ENCODE data around the gene SCAP. TPM values are rescaled to one million over a fixed set of nuclear protein-coding genes. Genes with fewer than 3 reads are reported as not detected.
A peak's percentile ranks its signal among the peaks of the same experiment; 100 is the strongest.

The SCAP gene
- total RNA-seq, 2 experiments from 2014 or later: 58.3 to 60.3 TPM

DNA sequence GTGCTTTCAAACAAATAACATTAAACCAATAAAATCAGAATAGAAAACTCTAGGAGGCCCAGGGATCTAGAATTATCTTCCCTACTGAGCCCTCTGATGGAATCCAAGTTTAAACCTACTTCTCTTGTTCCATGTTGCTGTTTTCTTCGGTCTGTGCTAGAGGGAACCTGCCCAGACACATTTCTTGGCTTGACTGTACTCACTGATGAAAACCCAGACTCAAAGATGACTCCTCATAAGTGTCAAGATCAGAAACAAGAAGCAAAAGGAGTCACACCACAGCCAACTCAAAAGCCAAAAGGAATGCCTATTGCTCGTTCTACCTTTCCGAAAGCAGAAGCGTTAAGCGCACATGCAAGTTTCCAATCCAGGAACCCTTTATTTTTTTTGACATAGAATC is 31.6 kb downstream of the SCAP start:
- CTCF ChIA-PET: no interaction called here
- Mint-ChIP-seq H3K4me3 (no peak overlapping the region), H3K27ac (peak overlapping the region; percentile 53), H3K36me3 (ENCODE audit: low read depth) (peaks cover 49% of the 10 kb centered on the region), H3K4me1 (ENCODE audit: low read depth) (peaks cover 22% of the 10 kb centered on the region), H3K9me3 (no peaks in the 10 kb centered on the region), H3K27me3 (no peaks in the 10 kb centered on the region)
- peaks cover 32% of the 10 kb centered on the region for H3K36me3 ChIP-seq (ENCODE audit: insufficient read depth, low read length)
- H3K27ac ChIP-seq (ENCODE audit: low read depth in 1 of 2, low read length in 2 of 2): no peak overlapping the region
- TF ChIP-seq, protein P1, sequence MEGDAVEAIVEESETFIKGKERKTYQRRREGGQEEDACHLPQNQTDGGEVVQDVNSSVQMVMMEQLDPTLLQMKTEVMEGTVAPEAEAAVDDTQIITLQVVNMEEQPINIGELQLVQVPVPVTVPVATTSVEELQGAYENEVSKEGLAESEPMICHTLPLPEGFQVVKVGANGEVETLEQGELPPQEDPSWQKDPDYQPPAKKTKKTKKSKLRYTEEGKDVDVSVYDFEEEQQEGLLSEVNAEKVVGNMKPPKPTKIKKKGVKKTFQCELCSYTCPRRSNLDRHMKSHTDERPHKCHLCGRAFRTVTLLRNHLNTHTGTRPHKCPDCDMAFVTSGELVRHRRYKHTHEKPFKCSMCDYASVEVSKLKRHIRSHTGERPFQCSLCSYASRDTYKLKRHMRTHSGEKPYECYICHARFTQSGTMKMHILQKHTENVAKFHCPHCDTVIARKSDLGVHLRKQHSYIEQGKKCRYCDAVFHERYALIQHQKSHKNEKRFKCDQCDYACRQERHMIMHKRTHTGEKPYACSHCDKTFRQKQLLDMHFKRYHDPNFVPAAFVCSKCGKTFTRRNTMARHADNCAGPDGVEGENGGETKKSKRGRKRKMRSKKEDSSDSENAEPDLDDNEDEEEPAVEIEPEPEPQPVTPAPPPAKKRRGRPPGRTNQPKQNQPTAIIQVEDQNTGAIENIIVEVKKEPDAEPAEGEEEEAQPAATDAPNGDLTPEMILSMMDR (IDR thresholded peaks at IDR 0.05): no peak
- ATAC-seq (ENCODE audit: poor library complexity) (no peak), DNase-seq (no peak)
- H3K9me3 ChIP-seq (ENCODE audit: control insufficient read depth in 1 of 2, insufficient read depth in 1 of 2, low read length in 2 of 2): no peaks in the 10 kb centered on the region
- POLR2A ChIA-PET: no interaction called here
- peaks cover 3% of the 10 kb centered on the region for H3K4me1 ChIP-seq (ENCODE audit: insufficient read depth, low read length)
- H3K27me3 ChIP-seq (ENCODE audit: control insufficient read depth in 1 of 2, insufficient read depth in 2 of 2, low read length in 2 of 2): no peaks in the 10 kb centered on the region
- no peak overlapping the region for H3K4me3 ChIP-seq (ENCODE audit: low read length)
- intact Hi-C loops (cut with DNase I, micrococcal nuclease): loop anchor here in 1 of 2 experiments (5.0 kb wide), 1 partner anchor 33 kb away; the partner anchor contains the start of gene SCAP

DNA sequence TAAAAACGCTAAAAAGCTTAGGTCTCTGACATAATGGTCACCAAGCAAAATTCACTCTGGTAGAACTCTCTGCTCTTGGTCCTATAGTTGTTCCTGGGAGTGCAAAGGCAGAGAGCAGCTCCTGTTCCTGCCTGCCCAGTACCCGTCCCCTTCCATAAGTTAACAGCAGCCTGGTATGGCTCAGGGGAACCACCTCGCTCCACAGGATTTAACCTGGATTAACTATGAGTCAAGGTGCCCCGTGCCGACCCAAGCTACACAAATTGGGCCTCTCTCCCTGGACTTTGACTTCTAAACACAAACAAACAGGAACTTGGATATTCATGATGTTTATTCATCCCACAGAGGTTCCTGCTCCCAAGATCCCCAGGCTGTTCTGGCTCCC is 32.1 kb downstream of the SCAP start:
- CTCF ChIA-PET: interaction anchor here (1.1 kb wide), 1 partner anchor 23 kb away, joined by 3 read pairs; no protein-coding TSS in a partner anchor
- intact Hi-C loops (cut with DNase I, micrococcal nuclease): loop anchor here in 1 of 2 experiments (5.0 kb wide), 1 partner anchor 34 kb away; the partner anchor contains the start of gene SCAP
- peaks cover 19% of the 10 kb centered on the region for H3K4me1 Mint-ChIP-seq (ENCODE audit: low read depth)

DNA sequence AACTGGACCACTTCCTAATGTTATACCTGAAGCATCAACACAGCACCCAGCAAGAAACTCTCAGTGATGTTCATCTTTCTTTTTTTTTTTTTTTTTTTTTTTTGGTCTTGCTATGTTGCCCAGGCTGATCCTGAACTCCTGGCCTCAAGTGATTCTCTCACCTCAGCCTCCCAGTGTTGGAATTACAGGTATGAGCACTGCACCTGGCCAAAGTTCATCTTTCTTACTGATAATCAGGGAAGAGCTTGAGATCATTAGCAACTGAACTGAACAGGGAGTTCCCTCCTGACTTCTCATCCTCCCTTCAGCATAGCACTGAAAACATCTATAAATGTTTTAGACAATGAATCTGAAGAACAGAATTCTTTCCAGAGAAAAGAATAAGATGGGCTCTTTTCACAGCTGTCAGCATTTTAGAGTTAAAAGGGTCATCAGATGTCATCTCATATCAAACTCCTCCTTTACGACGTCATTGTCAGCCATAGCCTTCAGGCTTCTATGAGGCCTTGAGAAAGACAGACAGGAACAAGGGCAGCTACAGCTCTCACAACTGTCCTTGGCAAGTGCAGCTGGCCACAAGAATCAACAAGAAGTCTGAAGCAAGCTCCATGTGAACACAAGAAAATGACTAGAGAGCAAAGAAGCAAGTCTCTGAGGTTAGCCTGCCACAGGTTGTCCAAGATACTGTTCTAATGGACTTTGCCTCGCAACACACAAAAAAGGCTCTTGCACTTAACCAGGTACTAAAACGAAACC is 33.8 kb downstream of the SCAP start:
- Histone ChIP-seq H3K36me3 (ENCODE audit: insufficient read depth, low read length) (peaks cover 36% of the 10 kb centered on the region), H3K9me3 (ENCODE audit: control insufficient read depth in 1 of 2, insufficient read depth in 1 of 2, low read length in 2 of 2) (no peaks in the 10 kb centered on the region), H3K27me3 (ENCODE audit: control insufficient read depth in 1 of 2, insufficient read depth in 2 of 2, low read length in 2 of 2) (no peaks in the 10 kb centered on the region), H3K27ac (ENCODE audit: low read depth in 1 of 2, low read length in 2 of 2) (no peak overlapping the region), H3K4me3 (ENCODE audit: low read length) (no peak overlapping the region), H3K4me1 (ENCODE audit: insufficient read depth, low read length) (peaks cover 3% of the 10 kb centered on the region)
- H3K27ac Mint-ChIP-seq: peak overlapping the region; percentile 20
- DNase-seq (no peak), ATAC-seq (ENCODE audit: poor library complexity) (no peak)
- peaks cover 12% of the 10 kb centered on the region for H3K4me1 Mint-ChIP-seq (ENCODE audit: low read depth)
- no peaks in the 10 kb centered on the region for H3K9me3 Mint-ChIP-seq
- POLR2A ChIA-PET: no interaction called here
- H3K27me3 Mint-ChIP-seq: no peaks in the 10 kb centered on the region
- CTCF ChIA-PET: interaction anchor here (1.5 to 1.9 kb wide), 2 partner anchors 21 to 34 kb away, joined by 5 to 7 read pairs; partner anchors contain the start of gene SCAP
- TF ChIP-seq, protein P1 (IDR thresholded peaks at IDR 0.05): no peak
- intact Hi-C loops (cut with DNase I, micrococcal nuclease): loop anchor here in 1 of 2 experiments (5.0 kb wide), 1 partner anchor 35 kb away; the partner anchor contains the start of gene SCAP
- H3K4me3 Mint-ChIP-seq: no peak overlapping the region
- H3K36me3 Mint-ChIP-seq (ENCODE audit: low read depth): peaks cover 60% of the 10 kb centered on the region

More for the DNA sequence above, 32.1 kb downstream of the SCAP start:
- DNase-seq: no peak
- peaks cover 36% of the 10 kb centered on the region for H3K36me3 ChIP-seq (ENCODE audit: insufficient read depth, low read length)
- no peak overlapping the region for H3K27ac ChIP-seq (ENCODE audit: low read depth in 1 of 2, low read length in 2 of 2)
- H3K4me3 ChIP-seq (ENCODE audit: low read length): no peak overlapping the region
- H3K27me3 Mint-ChIP-seq: no peaks in the 10 kb centered on the region
- peaks cover 3% of the 10 kb centered on the region for H3K4me1 ChIP-seq (ENCODE audit: insufficient read depth, low read length)
- no peak for ATAC-seq (ENCODE audit: poor library complexity)
- H3K9me3 ChIP-seq (ENCODE audit: control insufficient read depth in 1 of 2, insufficient read depth in 1 of 2, low read length in 2 of 2): no peaks in the 10 kb centered on the region
- POLR2A ChIA-PET: no interaction called here
- H3K9me3 Mint-ChIP-seq: no peaks in the 10 kb centered on the region
- no peaks in the 10 kb centered on the region for H3K27me3 ChIP-seq (ENCODE audit: control insufficient read depth in 1 of 2, insufficient read depth in 2 of 2, low read length in 2 of 2)
- peaks cover 50% of the 10 kb centered on the region for H3K36me3 Mint-ChIP-seq (ENCODE audit: low read depth)
- peak overlapping the region; percentile 53 for H3K27ac Mint-ChIP-seq
- TF ChIP-seq, protein P1 (IDR thresholded peaks at IDR 0.05): no peak
- no peak overlapping the region for H3K4me3 Mint-ChIP-seq

Measured in CD4-positive, alpha-beta T cell (primary cell).